GM21576 (cell line): ENCODE results near the gene HSCB.
A peak's percentile ranks its signal among the peaks of the same experiment; 100 is the strongest.
"Not testable (repeated sequence)": the region's sequence is repeated elsewhere in the genome, so short reads cannot be mapped to it uniquely, and the experiment has no call there.

Experiments used
- ATAC-seq: cut with Tn5 transposase; IDR thresholded peaks from one replicate; pipeline ENCODE4 v1.9.1; 2021; ENCODE audit warnings: mild to moderate bottlenecking, moderate library complexity; ENCODE audit not compliant: unreplicated experiment

Gene HSCB

DNA sequence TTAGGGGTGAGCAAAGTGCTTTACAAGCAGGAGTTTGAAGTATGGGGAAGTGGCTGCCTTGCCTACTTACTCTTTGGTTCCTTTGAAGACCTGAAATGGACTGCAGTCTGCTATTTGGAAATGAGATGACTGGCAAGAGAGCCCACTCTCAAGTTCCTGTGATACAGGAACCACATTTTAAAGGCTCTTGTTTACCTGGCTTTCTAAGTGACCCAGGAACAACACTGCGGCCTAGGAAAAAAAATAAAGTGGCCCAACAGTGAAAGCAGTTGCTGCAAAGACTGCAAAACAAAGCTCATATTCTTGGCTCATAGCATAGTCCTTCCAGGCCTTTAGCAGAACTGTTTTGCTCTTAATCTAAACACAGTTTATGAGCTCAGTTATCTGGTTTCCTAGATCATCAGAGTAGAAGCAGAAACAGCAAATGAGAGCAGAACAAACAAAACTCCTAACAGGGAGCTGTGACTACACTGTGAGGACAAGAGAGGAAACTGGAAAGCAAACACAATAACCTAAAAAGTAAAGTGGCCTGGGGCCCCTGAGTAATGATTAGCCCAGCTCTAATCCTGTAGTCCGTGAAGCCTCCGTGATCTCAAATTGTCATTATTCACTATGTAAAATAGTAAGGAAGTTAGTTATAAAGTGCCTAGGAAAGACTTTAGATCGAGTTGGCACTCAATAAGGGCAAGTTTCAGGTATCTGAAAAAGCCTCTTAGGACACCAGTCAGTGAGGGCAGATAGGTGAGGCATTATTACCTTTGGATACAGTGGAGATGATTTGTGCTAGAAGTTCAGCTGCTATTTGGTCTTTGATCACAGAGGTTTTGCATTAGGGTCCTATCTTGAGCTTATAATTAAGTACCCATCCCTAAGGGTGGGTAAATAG, 42.2 kb downstream of the HSCB start:
- no peak for ATAC-seq

GRCh38 chr22:28788601-28789000, 46.8 kb downstream of the HSCB start:
- ATAC-seq = no peak

DNA sequence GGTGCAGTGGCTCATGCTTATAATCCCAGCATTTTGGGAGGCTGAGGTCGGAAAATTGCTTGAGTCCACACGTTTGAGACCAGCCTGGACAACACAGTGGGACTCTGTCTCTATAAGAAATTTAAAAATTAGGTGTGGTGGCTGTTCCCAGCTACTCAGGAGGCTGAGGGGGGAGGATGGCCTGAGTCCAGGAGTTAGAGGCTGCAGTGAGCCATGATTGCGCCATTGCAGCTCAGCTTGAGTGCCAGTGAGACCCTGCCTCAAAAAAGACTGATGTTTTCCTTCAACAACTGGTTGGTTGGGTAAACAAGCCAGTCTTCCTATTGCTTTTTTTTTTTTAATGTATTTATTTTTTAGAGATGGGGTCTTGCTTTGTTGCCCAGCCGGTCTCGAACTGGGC, 49.3 kb downstream of the HSCB start:
- no peak for ATAC-seq

GRCh38 chr22:28791841-28792490, 50.1 kb downstream of the HSCB start:
- peak; percentile 50 for ATAC-seq

- ATAC-seq = peak; percentile 38
Measured at GRCh38 chr22:28792491-28793383, 50.9 kb downstream of the HSCB start.

GRCh38 chr22:28793976-28794584, 52.2 kb downstream of the HSCB start:
- ATAC-seq = no peak

GRCh38 chr22:28795071-28795693, 53.3 kb downstream of the HSCB start:
- ATAC-seq = no peak

GRCh38 chr22:28795932-28796856, 54.4 kb downstream of the HSCB start:
- ATAC-seq = no peak

DNA sequence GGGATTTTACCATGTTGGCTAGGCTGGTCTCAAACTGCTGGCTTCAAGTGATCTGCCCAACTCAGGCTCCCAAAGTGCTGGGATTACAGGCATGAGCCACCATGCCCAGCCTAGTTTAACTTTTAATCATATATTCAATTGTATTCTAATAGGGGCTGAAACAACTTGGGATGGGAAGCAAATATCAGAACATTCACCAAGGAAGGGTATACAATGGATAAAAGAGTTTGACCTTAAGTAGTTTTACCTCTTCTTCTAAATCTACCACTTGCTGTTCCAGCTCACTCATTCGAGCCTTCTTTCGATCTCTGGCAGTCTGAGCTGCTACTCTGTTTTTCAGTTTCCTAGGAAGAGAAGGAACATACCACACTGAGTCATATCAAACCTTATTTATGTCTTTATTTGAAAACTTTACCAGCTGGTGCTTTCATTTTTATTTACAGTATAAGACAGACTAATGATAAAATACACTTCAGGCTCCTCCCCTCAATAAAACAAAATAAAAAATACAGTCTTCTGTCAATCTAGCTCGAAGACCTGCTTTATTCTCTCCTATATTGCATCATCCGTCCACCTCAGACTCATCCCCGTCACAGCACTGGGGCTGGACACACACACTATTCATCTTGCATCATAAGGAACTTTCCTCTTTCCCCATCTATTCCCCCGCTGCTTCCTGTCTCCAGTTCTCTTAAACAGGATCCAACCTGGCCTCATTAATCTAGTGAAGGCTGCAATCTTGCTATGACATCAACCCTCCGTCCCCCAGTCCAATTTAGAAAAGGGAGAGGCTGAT, 57.2 kb downstream of the HSCB start:
- ATAC-seq = no peak

- peak; percentile 21 for ATAC-seq
Measured at GRCh38 chr22:28799606-28800307, 57.9 kb downstream of the HSCB start.

- peak; percentile 66 for ATAC-seq
Measured at GRCh38 chr22:28800308-28801041, 58.6 kb downstream of the HSCB start, which contains the start of gene XBP1. TSS of gene XBP1 (minus strand) at chr22:28800569.

GRCh38 chr22:28801845-28802594, 60.2 kb downstream of the HSCB start:
- no peak for ATAC-seq

GRCh38 chr22:28802595-28803123, 60.8 kb downstream of the HSCB start:
- ATAC-seq = no peak

GRCh38 chr22:28805426-28805825, 63.6 kb downstream of the HSCB start:
- not testable (repeated sequence) for ATAC-seq
